ENCODE results near the gene LAMA2. TPM values are rescaled to one million over a fixed set of nuclear protein-coding genes. Genes with fewer than 3 reads are reported as not detected.

LAMA2 gene
- total and polyA plus RNA-seq, 2 experiments from 2014 or later: 0.91 to 6.4 TPM

DNA sequence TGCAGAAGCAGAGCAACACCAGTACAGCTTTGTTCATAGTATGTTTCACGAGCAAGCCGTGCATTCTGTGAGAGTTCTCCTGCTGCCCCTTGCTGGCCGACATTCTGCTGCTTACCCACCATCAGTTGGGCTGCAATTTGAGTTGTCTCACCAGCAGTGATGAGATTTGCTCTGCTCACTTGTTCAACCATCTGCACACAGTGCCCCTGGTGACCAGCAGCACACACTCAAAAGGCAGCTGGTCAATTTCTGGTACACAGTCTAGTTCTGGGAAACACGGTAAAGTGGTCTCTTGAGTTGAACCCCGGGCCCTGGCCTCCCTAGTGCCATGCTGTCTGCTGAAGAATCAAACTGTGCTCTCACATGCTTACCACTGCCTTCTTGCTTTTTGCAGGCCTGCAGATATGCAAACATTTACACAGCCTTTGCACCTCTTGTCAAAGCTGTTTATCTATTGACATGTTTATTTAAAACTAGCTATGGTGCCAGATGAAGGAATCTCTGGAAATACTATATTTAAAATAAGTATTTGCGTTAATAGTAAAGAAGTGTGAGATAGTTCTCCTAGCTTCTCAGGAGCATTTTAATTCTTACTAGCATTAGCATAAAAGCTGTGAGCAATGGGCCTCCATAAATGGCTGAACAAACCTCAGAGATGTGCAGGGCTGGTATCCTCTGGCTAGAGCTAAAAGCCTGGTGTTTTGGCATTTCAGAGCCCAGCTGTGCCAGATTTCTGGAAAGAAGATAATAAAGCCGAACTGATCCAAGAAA, 592.7 kb downstream of the LAMA2 start:
- Histone ChIP-seq H3K27ac (ENCODE audit: low read depth) (no peak overlapping the region), H3K4me1 (ENCODE audit: insufficient read depth) (0 out of 2 replicates have a peak, but pooled peaks cover 6% of the 10 kb centered on the region), H3K4me2 (no peak overlapping the region), H4K20me1 (replicated peaks; ENCODE audit: insufficient read depth) (no peaks in the 10 kb centered on the region), H3K4me3 (no peak overlapping the region), H3F3A (replicated peaks; ENCODE audit: low read depth) (no peaks in the 10 kb centered on the region), H3K79me2 (replicated peaks; ENCODE audit: insufficient read depth) (no peaks in the 10 kb centered on the region), H3K9me2 (ENCODE audit: insufficient read depth) (no peaks in the 10 kb centered on the region), H2AFZ (no peak overlapping the region), H3K27me3 (ENCODE audit: insufficient read depth) (no peaks in the 10 kb centered on the region), H3K36me3 (ENCODE audit: insufficient read depth) (no peaks in the 10 kb centered on the region)
- Mint-ChIP-seq H3K27ac (no peak overlapping the region; the same call in 1 of the 2 replicates), H3K4me1 (peaks cover 6% of the 10 kb centered on the region), H3K4me3 (no peak overlapping the region), H3K27me3 (ENCODE audit: insufficient read depth, low read depth, poor library complexity) (no peaks in the 10 kb centered on the region), H3K36me3 (ENCODE audit: low read depth) (no peaks in the 10 kb centered on the region), H3K9me3 (no peaks in the 10 kb centered on the region)
- TF ChIP-seq, protein P1, sequence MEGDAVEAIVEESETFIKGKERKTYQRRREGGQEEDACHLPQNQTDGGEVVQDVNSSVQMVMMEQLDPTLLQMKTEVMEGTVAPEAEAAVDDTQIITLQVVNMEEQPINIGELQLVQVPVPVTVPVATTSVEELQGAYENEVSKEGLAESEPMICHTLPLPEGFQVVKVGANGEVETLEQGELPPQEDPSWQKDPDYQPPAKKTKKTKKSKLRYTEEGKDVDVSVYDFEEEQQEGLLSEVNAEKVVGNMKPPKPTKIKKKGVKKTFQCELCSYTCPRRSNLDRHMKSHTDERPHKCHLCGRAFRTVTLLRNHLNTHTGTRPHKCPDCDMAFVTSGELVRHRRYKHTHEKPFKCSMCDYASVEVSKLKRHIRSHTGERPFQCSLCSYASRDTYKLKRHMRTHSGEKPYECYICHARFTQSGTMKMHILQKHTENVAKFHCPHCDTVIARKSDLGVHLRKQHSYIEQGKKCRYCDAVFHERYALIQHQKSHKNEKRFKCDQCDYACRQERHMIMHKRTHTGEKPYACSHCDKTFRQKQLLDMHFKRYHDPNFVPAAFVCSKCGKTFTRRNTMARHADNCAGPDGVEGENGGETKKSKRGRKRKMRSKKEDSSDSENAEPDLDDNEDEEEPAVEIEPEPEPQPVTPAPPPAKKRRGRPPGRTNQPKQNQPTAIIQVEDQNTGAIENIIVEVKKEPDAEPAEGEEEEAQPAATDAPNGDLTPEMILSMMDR (conservative IDR thresholded peaks at IDR 0.05; ENCODE audit: low read depth in 2 of 2): peak in 1 of 2 experiments; percentile 51; a peak in 2 of 4 replicates
- TF ChIP-seq STAT1 (IDR thresholded peaks at IDR 0.05; ENCODE audit: unreplicated experiment): no peak
- DNase-seq (ENCODE audit: low spot score) (no peak), ATAC-seq (peak; percentile 31; the same call in 1 of the 3 replicates)

DNA sequence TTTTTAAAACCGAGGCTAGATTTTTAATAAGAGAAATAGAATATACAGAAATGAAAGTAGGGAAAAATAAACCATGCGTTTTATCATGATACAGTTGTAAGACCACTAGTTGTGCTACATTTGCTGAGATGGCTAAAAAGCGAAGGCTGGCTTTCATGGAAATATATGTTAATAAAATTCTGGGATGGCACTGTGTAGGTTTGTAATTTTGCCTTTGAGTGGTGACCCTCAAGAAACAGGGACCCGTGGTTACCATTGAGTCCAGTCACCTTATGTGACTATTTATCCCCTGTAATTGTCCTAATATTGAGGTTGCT, 593.3 kb downstream of the LAMA2 start:
- H3K4me3 ChIP-seq: no peak overlapping the region
- H3K4me3 Mint-ChIP-seq: no peak overlapping the region
- H2AFZ ChIP-seq: no peak overlapping the region
- ATAC-seq: no peak
- DNase-seq (ENCODE audit: low spot score): no peak
- no peaks in the 10 kb centered on the region for H3F3A ChIP-seq (replicated peaks; ENCODE audit: low read depth)
- H3K36me3 ChIP-seq (ENCODE audit: insufficient read depth): no peaks in the 10 kb centered on the region
- no peak overlapping the region for H3K27ac ChIP-seq (ENCODE audit: low read depth)
- no peaks in the 10 kb centered on the region for H3K9me2 ChIP-seq (ENCODE audit: insufficient read depth)
- H3K79me2 ChIP-seq (replicated peaks; ENCODE audit: insufficient read depth): no peaks in the 10 kb centered on the region
- 0 out of 2 replicates have a peak, but pooled peaks cover 6% of the 10 kb centered on the region for H3K4me1 ChIP-seq (ENCODE audit: insufficient read depth)
- peaks cover 6% of the 10 kb centered on the region for H3K4me1 Mint-ChIP-seq
- no peaks in the 10 kb centered on the region for H4K20me1 ChIP-seq (replicated peaks; ENCODE audit: insufficient read depth)
- H3K36me3 Mint-ChIP-seq (ENCODE audit: low read depth): no peaks in the 10 kb centered on the region
- H3K27me3 Mint-ChIP-seq (ENCODE audit: insufficient read depth, low read depth, poor library complexity): no peaks in the 10 kb centered on the region
- H3K9me3 Mint-ChIP-seq: no peaks in the 10 kb centered on the region
- H3K4me2 ChIP-seq: no peak overlapping the region
- no peak overlapping the region for H3K27ac Mint-ChIP-seq
- H3K27me3 ChIP-seq (ENCODE audit: insufficient read depth): no peaks in the 10 kb centered on the region
- TF ChIP-seq EZH2 (IDR thresholded peaks at IDR 0.05; ENCODE audit: low read depth, unreplicated experiment) (no peak), CREB1 (CRISPR knock-in tag; IDR thresholded peaks at IDR 0.05; ENCODE audit: low read depth) (no peak), POLR2AphosphoS5 (IDR thresholded peaks at IDR 0.05; ENCODE audit: low read depth) (no peak), STAT1 (IDR thresholded peaks at IDR 0.05; ENCODE audit: unreplicated experiment) (no peak), ZNF114 (CRISPR knock-in tag; IDR thresholded peaks at IDR 0.05) (no peak)
- TF ChIP-seq, protein P2, sequence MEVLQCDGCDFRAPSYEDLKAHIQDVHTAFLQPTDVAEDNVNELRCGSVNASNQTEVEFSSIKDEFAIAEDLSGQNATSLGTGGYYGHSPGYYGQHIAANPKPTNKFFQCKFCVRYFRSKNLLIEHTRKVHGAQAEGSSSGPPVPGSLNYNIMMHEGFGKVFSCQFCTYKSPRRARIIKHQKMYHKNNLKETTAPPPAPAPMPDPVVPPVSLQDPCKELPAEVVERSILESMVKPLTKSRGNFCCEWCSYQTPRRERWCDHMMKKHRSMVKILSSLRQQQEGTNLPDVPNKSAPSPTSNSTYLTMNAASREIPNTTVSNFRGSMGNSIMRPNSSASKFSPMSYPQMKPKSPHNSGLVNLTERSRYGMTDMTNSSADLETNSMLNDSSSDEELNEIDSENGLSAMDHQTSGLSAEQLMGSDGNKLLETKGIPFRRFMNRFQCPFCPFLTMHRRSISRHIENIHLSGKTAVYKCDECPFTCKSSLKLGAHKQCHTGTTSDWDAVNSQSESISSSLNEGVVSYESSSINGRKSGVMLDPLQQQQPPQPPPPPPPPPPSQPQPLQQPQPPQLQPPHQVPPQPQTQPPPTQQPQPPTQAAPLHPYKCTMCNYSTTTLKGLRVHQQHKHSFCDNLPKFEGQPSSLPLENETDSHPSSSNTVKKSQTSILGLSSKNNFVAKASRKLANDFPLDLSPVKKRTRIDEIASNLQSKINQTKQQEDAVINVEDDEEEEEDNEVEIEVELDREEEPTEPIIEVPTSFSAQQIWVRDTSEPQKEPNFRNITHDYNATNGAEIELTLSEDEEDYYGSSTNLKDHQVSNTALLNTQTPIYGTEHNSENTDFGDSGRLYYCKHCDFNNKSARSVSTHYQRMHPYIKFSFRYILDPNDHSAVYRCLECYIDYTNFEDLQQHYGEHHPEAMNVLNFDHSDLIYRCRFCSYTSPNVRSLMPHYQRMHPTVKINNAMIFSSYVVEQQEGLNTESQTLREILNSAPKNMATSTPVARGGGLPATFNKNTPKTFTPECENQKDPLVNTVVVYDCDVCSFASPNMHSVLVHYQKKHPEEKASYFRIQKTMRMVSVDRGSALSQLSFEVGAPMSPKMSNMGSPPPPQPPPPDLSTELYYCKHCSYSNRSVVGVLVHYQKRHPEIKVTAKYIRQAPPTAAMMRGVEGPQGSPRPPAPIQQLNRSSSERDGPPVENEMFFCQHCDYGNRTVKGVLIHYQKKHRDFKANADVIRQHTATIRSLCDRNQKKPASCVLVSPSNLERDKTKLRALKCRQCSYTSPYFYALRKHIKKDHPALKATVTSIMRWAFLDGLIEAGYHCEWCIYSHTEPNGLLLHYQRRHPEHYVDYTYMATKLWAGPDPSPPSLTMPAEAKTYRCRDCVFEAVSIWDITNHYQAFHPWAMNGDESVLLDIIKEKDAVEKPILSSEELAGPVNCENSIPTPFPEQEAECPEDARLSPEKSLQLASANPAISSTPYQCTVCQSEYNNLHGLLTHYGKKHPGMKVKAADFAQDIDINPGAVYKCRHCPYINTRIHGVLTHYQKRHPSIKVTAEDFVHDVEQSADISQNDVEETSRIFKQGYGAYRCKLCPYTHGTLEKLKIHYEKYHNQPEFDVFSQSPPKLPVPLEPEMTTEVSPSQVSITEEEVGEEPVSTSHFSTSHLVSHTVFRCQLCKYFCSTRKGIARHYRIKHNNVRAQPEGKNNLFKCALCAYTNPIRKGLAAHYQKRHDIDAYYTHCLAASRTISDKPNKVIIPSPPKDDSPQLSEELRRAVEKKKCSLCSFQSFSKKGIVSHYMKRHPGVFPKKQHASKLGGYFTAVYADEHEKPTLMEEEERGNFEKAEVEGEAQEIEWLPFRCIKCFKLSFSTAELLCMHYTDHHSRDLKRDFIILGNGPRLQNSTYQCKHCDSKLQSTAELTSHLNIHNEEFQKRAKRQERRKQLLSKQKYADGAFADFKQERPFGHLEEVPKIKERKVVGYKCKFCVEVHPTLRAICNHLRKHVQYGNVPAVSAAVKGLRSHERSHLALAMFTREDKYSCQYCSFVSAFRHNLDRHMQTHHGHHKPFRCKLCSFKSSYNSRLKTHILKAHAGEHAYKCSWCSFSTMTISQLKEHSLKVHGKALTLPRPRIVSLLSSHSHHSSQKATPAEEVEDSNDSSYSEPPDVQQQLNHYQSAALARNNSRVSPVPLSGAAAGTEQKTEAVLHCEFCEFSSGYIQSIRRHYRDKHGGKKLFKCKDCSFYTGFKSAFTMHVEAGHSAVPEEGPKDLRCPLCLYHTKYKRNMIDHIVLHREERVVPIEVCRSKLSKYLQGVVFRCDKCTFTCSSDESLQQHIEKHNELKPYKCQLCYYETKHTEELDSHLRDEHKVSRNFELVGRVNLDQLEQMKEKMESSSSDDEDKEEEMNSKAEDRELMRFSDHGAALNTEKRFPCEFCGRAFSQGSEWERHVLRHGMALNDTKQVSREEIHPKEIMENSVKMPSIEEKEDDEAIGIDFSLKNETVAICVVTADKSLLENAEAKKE (CRISPR knock-in tag; IDR thresholded peaks at IDR 0.05): no peak
- TF ChIP-seq, protein P1 (conservative IDR thresholded peaks at IDR 0.05; ENCODE audit: low read depth in 2 of 2): no peak
